Neuronal stem cell (in vitro differentiated cells): ENCODE measurements around the gene IL10RB.

Source experiments
- DNase-seq: peaks from one replicate; pipeline ENCODE4 v3.0.0-alpha.2; 2013; ENCODE audit warnings: low spot score
- H2AFZ ChIP-seq: one replicate; pipeline ENCODE4 v1.6.1; 2013; ENCODE audit warnings: mild to moderate bottlenecking, low read length, inconsistent platforms
- H2AK5ac ChIP-seq: 2 replicates; pipeline ENCODE4 v1.6.1; 2013; ENCODE audit warnings: low read depth, mild to moderate bottlenecking, inconsistent platforms, low read length, moderate library complexity, mixed read lengths
- H2BK120ac ChIP-seq: 2 replicates; pipeline ENCODE4 v1.6.1; 2013; ENCODE audit warnings: low read depth, mild to moderate bottlenecking, inconsistent platforms, low read length, moderate library complexity, mixed read lengths
- H2BK12ac ChIP-seq: one replicate; pipeline ENCODE4 v1.6.1; 2013; ENCODE audit warnings: low read length, inconsistent platforms
- H2BK15ac ChIP-seq: 2 replicates; pipeline ENCODE4 v1.6.1; 2013; ENCODE audit warnings: mild to moderate bottlenecking, low read length, inconsistent platforms, mixed read lengths
- H2BK5ac ChIP-seq: one replicate; pipeline ENCODE4 v1.6.1; 2013; ENCODE audit warnings: inconsistent platforms, mild to moderate bottlenecking, low read length, moderate library complexity
- H3K14ac ChIP-seq: one replicate; pipeline ENCODE4 v1.6.1; 2013; ENCODE audit warnings: low read length, inconsistent platforms
- H3K18ac ChIP-seq: 2 replicates; pipeline ENCODE4 v1.6.1; 2013; ENCODE audit warnings: low read length, inconsistent platforms
- H3K23ac ChIP-seq: 2 replicates; pipeline ENCODE4 v1.6.1; 2013; ENCODE audit warnings: low read depth, mild to moderate bottlenecking, mixed read lengths, low read length, inconsistent platforms; ENCODE audit not compliant: poor library complexity
- H3K27ac ChIP-seq: replicated peaks from 3 replicates; pipeline ENCODE4 v1.5.1; 2013; ENCODE audit warnings: low read length, inconsistent platforms
- H3K27me3 ChIP-seq, 3 experiments: 2 replicates each; pipeline ENCODE4 v1.6.1; 2013; ENCODE audit warnings: low read length in 3 of 3, mild to moderate bottlenecking in 2 of 3, inconsistent platforms in 1 of 3, low read depth in 1 of 3, mixed read lengths in 1 of 3, moderate library complexity in 1 of 3; ENCODE audit not compliant: control insufficient read depth in 3 of 3, insufficient read depth in 3 of 3
- H3K36me3 ChIP-seq, 2 donors: replicated peaks in 1 of 2; 2 replicates each; pipeline ENCODE4 v1.6.1; 2013; ENCODE audit warnings: low read length in 2 of 2; ENCODE audit not compliant: control insufficient read depth in 2 of 2, insufficient read depth in 2 of 2
- H3K4ac ChIP-seq: 2 replicates; pipeline ENCODE4 v1.6.1; 2013; ENCODE audit warnings: inconsistent platforms, mild to moderate bottlenecking, low read length, moderate library complexity
- H3K4me1 ChIP-seq, 2 donors: 1 replicate in 1 of 2; 2 replicates in 1 of 2; pipeline ENCODE4 v1.6.1; 2013; ENCODE audit warnings: low read length in 2 of 2, low read depth in 1 of 2; ENCODE audit not compliant: control insufficient read depth in 2 of 2, insufficient read depth in 1 of 2
- H3K4me2 ChIP-seq: one replicate; pipeline ENCODE4 v1.6.1; 2013; ENCODE audit warnings: mild to moderate bottlenecking, low read length, inconsistent platforms; ENCODE audit not compliant: insufficient read depth, poor library complexity, severe bottlenecking
- H3K4me3 ChIP-seq, 2 donors: 2 replicates each; pipeline ENCODE4 v1.5.1; 2013; ENCODE audit warnings: low read length in 2 of 2, mild to moderate bottlenecking in 2 of 2, inconsistent platforms in 1 of 2, moderate library complexity in 1 of 2
- H3K79me1 ChIP-seq: one replicate; pipeline ENCODE4 v1.6.1; 2013; ENCODE audit warnings: low read depth, mild to moderate bottlenecking, inconsistent platforms, low read length, moderate library complexity
- H3K9ac ChIP-seq: one replicate; pipeline ENCODE4 v1.6.1; 2013; ENCODE audit warnings: mild to moderate bottlenecking, low read depth, low read length, inconsistent platforms; ENCODE audit not compliant: poor library complexity
- H3K9me3 ChIP-seq, 2 donors: replicated peaks in 1 of 2; 2 replicates each; pipeline versions ENCODE3 to v1.6.1; 2013; ENCODE audit warnings: low read length in 2 of 2, mild to moderate bottlenecking in 2 of 2, inconsistent platforms in 1 of 2, low read depth in 1 of 2, mixed read lengths in 1 of 2, moderate library complexity in 1 of 2; ENCODE audit not compliant: control insufficient read depth in 2 of 2, insufficient read depth in 1 of 2
- H4K8ac ChIP-seq: one replicate; pipeline ENCODE4 v1.6.1; 2013; ENCODE audit warnings: low read depth, mild to moderate bottlenecking, inconsistent platforms, low read length, moderate library complexity
- H4K91ac ChIP-seq: one replicate; pipeline ENCODE4 v1.6.1; 2013; ENCODE audit warnings: low read length, low read depth, mild to moderate bottlenecking, inconsistent platforms; ENCODE audit not compliant: poor library complexity
- WGBS, 2 donors: extraction: QIAGEN DNeasy Blood & Tissue Kit; methylation state at CpG; one replicate each; pipeline ENCODE4 v1.1.7; 2013; ENCODE audit warnings: missing lambda C conversion rate in 2 of 2, mixed read lengths in 1 of 2; ENCODE audit not compliant: insufficient read length in 2 of 2, insufficient replicate concordance in 1 of 2; ENCODE audit errors: extremely low coverage in 2 of 2; 5-methylcytosine and 5-hydroxymethylcytosine counted together

IL10RB gene

DNA sequence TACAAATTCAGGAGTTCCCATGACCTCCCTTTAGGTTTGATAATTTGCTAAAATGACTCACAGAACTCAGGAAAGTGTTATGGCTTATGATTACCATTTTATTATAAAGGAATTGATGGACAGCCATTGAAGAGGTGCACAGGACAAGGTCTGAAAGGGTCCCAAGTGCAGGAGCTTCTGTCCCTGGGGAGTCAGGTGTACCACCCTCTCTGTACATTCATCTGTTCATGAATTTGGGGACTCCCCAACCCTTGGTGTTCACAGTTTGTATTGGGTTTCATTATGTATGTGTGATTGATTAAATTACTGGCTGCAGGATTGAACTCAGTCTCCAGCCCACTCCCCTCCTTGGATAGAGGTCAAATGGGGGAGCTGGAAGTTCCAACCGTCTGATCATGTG lies 10.8 kb upstream of the IL10RB start:
- Histone ChIP-seq H3K27ac (no peak overlapping the region), H3K4me1 (no peaks in the 10 kb centered on the region), H4K8ac (no peak overlapping the region), H3K4ac (no peak overlapping the region), H2BK15ac (no peak overlapping the region), H3K14ac (no peak overlapping the region), H3K4me3 (no peak overlapping the region), H2AK5ac (no peak overlapping the region), H3K9ac (no peak overlapping the region), H2BK12ac (no peak overlapping the region), H3K4me2 (no peak overlapping the region), H2BK120ac (no peak overlapping the region), H2AFZ (no peak overlapping the region), H3K23ac (no peak overlapping the region), H4K91ac (no peak overlapping the region), H3K18ac (no peak overlapping the region), H3K79me1 (no peaks in the 10 kb centered on the region), H3K27me3 (no peaks in the 10 kb centered on the region), H2BK5ac (no peak overlapping the region), H3K36me3 (peaks cover 19 to 93% of the 10 kb centered on the region in 2 donors), H3K9me3 (peaks cover 2 to 13% of the 10 kb centered on the region in 2 donors)
- no peak for DNase-seq
- WGBS, 2 donors: no CpG with 5 or more reads among the region's 1 CpG

DNA sequence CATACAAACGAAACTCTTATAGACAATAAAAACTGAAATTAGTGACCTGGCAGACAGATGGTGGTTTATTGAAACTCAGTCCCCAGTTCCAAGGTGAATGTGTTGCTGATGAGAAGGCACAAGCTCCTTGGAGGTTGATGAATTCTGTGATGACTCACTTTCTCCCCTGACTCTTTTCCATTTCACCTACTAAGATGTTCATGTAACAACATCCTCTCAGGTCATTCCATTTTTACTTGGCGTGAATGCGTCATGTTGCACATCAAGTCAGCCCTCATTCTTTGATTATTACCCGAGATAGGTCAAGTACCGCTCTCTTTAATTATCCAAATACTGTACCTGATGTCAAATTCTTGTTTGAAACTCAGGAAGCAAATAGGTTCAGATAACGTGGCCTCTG lies 10.1 kb upstream of the IL10RB start:
- H2AK5ac ChIP-seq: no peak overlapping the region
- H3K36me3 ChIP-seq: peaks cover 17 to 88% of the 10 kb centered on the region in 2 donors
- H3K4me2 ChIP-seq: no peak overlapping the region
- no peak overlapping the region for H2BK15ac ChIP-seq
- no peak overlapping the region for H3K4ac ChIP-seq
- no peak overlapping the region for H4K8ac ChIP-seq
- no peak overlapping the region for H2AFZ ChIP-seq
- no peak overlapping the region for H4K91ac ChIP-seq
- H3K9me3 ChIP-seq: peaks cover 2 to 13% of the 10 kb centered on the region in 2 donors
- no peak for DNase-seq
- no peaks in the 10 kb centered on the region for H3K27me3 ChIP-seq
- H2BK5ac ChIP-seq: no peak overlapping the region
- no peak overlapping the region for H3K23ac ChIP-seq
- H3K18ac ChIP-seq: no peak overlapping the region
- H3K4me3 ChIP-seq: no peak overlapping the region
- H3K14ac ChIP-seq: no peak overlapping the region
- no peak overlapping the region for H3K27ac ChIP-seq
- no peak overlapping the region for H3K9ac ChIP-seq
- H2BK120ac ChIP-seq: no peak overlapping the region
- no peaks in the 10 kb centered on the region for H3K79me1 ChIP-seq
- no peak overlapping the region for H2BK12ac ChIP-seq
- no CpG with 5 or more reads among the region's 6 CpGs for WGBS, 2 donors
- H3K4me1 ChIP-seq: no peaks in the 10 kb centered on the region

DNA sequence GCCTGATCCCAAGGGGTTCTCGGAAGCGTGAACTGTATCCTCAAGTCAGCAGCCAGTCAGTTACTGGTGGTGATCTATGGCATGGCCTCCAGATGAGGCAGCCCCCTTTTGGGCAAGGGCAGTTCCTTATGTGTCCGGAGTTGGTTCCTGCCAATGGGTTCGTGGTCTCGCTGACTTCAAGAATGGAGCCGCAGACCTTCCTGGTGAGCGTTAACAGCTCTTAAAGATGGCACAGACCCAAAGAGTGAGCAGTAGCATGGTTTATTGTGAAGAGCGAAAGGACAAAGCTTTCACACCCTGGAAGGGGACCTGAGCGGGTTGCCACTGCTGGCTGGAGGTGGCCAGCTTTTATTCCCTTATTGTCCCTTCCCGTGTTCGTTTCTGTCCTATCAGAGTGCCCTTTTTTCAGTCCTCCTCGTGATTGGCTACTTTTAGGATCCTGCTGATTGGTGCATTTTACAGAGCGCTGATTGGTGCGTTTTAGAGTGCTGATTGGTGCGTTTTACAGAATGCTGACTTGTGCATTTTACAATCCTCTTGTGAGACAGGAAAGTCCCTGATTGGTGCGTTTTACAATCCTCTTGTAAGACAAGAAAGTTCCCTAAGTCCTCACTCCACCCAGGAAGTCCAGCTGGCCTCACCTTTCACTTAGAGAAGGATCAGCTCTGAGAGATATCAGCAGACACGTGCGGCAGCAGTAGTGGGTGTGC lies 8.9 kb upstream of the IL10RB start:
- Histone ChIP-seq H3K79me1 (no peaks in the 10 kb centered on the region), H4K8ac (no peak overlapping the region), H4K91ac (no peak overlapping the region), H3K4me1 (no peaks in the 10 kb centered on the region), H3K4me2 (no peak overlapping the region), H3K9ac (no peak overlapping the region), H2BK5ac (no peak overlapping the region), H3K4me3 (no peak overlapping the region), H3K14ac (no peak overlapping the region), H2BK120ac (no peak overlapping the region), H3K4ac (no peak overlapping the region), H3K23ac (no peak overlapping the region), H2BK15ac (no peak overlapping the region), H2AK5ac (no peak overlapping the region), H2AFZ (no peak overlapping the region), H3K36me3 (peaks cover 15 to 84% of the 10 kb centered on the region in 2 donors), H3K9me3 (peaks cover 2 to 13% of the 10 kb centered on the region in 2 donors), H3K27me3 (no peaks in the 10 kb centered on the region), H3K18ac (no peak overlapping the region), H2BK12ac (no peak overlapping the region), H3K27ac (no peak overlapping the region)
- no CpG with 5 or more reads among the region's 18 CpGs for WGBS, 2 donors
- DNase-seq: no peak

DNA sequence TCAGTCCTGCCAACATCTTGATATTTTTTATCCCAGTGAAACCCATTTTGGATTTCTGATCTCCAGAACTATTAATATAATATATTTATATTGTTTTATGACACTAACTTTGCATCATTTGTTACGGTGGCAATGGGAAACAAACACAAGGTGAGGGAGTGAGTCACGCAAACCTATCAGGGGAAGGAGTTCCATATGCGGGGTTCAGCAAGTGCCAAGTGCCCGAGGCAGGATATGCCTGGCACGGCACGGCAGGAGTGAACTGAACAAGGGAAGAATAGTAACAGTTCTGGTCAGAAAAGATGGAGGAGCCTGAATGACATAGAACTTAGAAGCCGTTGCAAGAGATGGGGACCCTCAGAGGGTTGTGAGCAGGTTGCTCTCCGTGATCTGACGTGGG lies 7.7 kb upstream of the IL10RB start:
- Histone ChIP-seq H3K9ac (no peak overlapping the region), H3K36me3 (peaks cover 16 to 84% of the 10 kb centered on the region in 2 donors), H3K4me1 (no peaks in the 10 kb centered on the region), H3K14ac (no peak overlapping the region), H3K4me3 (no peak overlapping the region), H3K4ac (no peak overlapping the region), H4K8ac (no peak overlapping the region), H2BK12ac (no peak overlapping the region), H2AFZ (no peak overlapping the region), H3K27me3 (no peaks in the 10 kb centered on the region), H3K27ac (no peak overlapping the region), H2BK120ac (no peak overlapping the region), H3K4me2 (no peak overlapping the region), H2AK5ac (no peak overlapping the region), H2BK15ac (no peak overlapping the region), H4K91ac (no peak overlapping the region), H3K18ac (no peak overlapping the region), H2BK5ac (no peak overlapping the region), H3K23ac (no peak overlapping the region), H3K9me3 (peaks cover 2 to 13% of the 10 kb centered on the region in 2 donors), H3K79me1 (no peaks in the 10 kb centered on the region)
- no CpG with 5 or more reads among the region's 9 CpGs for WGBS, 2 donors
- DNase-seq: no peak
